ENCODE data around the gene DLGAP4.

Gene DLGAP4

DNA sequence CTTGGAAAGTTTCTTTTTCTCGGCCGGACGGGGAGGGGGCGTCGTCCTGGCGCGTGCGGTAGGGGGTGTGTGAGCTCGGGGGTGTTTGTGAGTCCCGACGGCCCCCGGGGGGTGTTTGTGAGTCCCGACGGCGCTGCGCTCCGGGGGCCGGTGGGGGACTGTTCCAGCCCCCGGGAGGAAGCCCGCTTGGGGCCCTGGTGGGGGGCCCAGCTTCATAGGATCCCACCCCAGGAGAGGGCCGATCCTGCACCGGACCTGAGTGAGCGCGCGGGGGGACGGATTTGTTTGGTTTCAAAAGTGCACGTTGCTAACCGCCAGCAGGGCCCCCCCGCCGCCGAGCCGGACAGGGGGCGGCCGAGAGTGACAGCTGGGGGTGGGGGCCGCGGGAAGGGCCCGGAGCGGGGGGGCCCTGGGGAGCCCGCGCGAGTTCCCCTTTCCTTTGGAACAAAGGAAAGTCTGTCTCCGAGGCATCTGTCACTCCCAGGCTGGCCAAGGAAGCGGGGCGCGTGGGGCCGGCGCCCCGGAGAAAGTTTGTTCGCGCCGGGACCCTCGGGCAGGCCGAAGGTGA lies 267.7 kb downstream of the DLGAP4 start:
- no peak for DNase-seq

DNA sequence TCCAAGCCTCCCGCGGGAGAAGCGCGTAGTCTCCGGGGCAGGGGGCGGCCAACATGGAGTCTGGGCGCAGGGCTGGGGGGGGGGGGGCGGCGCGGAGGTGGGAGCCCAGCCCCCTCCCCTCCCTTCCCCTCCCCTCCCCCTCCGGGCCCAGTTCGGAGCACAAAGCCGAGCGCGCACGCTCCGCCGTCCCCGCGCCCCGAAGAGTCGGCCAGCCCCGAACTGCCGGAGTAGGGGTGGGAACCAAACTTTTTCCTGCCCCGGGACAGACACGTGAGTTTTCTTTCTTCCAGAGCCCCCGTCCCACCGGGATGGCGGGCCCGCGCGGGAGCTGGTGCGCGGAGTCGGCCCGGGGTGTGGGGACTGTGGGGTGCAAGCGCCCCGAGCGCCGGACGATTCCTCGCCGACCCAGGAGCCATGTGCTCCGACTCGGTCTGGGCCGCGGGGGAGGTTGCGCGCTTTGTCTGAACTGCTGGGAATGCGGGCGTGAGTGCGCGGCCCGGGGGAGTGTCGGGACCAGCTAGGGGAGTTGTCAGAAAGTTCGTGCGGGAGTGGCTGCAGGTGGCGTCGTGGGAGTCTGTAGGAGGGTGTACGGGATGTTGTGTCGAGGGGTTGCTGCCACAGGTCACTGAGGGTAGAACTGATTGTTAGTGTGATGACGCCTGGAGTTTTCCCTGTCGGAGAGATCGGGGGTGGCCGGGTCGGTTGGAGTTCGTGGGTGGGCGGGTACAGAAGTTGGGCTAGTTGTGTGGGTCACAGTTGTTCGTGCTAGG lies 268.4 kb downstream of the DLGAP4 start:
- DNase-seq, result peak; percentile 29

DNA sequence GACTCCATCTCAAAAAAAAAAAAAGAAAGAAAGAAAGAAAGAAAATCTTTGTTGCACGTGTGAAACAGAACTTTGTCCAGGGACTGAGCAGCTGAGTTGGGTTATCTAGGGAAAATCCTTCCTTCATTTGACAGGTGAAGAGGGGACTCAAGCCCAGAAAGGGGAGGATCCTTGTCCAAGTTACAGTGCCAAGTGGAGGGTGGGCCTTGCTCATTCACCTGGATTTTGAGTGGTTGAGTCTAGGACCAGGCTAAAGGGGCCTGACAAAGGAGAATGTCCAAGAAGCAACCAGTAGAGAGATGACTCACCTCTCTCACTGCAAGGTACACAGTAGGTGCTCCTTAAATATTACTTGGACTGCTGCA lies 269.9 kb downstream of the DLGAP4 start:
- DNase-seq, result no peak

Data from NCI-H748 treated with DMSO at 0.1 percent for 48 hours (cell line).